ENCODE results near the gene SELP.
"Not testable (repeated sequence)": the region's sequence is repeated elsewhere in the genome, so short reads cannot be mapped to it uniquely, and the experiment has no call there.

DNA sequence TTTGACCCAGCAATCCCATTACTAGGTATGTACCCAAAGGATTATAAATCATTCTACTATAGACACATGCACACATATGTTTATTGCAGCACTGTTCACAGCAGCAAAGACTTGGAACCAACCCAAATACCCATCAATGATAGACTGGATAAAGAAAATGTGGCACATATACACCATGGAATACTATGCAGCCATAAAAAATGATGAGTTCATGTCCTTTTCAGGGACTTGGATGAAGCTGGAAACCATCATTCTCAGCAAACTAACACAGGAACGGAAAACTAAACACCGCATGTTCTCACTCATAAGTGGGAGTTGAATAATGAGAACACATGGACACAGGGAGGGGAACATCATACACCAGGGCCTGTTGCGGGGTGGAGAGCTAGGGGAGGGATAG lies 40.3 kb upstream of the SELP start:
- TF ChIP-seq EP300 (IDR thresholded peaks at IDR 0.05; ENCODE audit: low read length); SPI1 (IDR thresholded peaks at IDR 0.05; ENCODE audit: borderline replicate concordance, low read depth, low read length); JUNB (CRISPR knock-in tag; conservative IDR thresholded peaks at IDR 0.05); SMARCC2 (IDR thresholded peaks at IDR 0.05; ENCODE audit: low read depth); ZBTB1 (CRISPR knock-in tag; IDR thresholded peaks at IDR 0.05; ENCODE audit: borderline replicate concordance, low read depth); RAD21 (CRISPR knock-in tag; conservative IDR thresholded peaks at IDR 0.05 in 1 of 2, IDR thresholded peaks at IDR 0.05 in 1 of 2): not testable (repeated sequence)
- TF ChIP-seq, protein P1, sequence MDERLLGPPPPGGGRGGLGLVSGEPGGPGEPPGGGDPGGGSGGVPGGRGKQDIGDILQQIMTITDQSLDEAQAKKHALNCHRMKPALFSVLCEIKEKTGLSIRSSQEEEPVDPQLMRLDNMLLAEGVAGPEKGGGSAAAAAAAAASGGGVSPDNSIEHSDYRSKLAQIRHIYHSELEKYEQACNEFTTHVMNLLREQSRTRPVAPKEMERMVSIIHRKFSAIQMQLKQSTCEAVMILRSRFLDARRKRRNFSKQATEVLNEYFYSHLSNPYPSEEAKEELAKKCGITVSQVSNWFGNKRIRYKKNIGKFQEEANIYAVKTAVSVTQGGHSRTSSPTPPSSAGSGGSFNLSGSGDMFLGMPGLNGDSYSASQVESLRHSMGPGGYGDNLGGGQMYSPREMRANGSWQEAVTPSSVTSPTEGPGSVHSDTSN (CRISPR knock-in tag; IDR thresholded peaks at IDR 0.05; ENCODE audit: low read depth): not testable (repeated sequence)
- TF ChIP-seq, protein P1 (tag; conservative IDR thresholded peaks at IDR 0.05; ENCODE audit: low read depth): not testable (repeated sequence)
- TF ChIP-seq, protein P2, sequence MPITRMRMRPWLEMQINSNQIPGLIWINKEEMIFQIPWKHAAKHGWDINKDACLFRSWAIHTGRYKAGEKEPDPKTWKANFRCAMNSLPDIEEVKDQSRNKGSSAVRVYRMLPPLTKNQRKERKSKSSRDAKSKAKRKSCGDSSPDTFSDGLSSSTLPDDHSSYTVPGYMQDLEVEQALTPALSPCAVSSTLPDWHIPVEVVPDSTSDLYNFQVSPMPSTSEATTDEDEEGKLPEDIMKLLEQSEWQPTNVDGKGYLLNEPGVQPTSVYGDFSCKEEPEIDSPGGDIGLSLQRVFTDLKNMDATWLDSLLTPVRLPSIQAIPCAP (CRISPR knock-in tag; IDR thresholded peaks at IDR 0.05; ENCODE audit: borderline replicate concordance): not testable (repeated sequence)

Data from K562 (cell line).